GM21717 (cell line): ENCODE measurements around the gene CCDC39.
A peak's percentile ranks its signal among the peaks of the same experiment; 100 is the strongest.

ENCODE experiments used
- ATAC-seq: cut with Tn5 transposase; IDR thresholded peaks from one replicate; pipeline ENCODE4 v1.9.1; 2021; ENCODE audit warnings: mild to moderate bottlenecking, moderate library complexity; ENCODE audit not compliant: unreplicated experiment

Gene CCDC39

GRCh38 chr3:180679178-180680096 is at the start of gene CCDC39:
CCDC39 (minus strand) TSS chr3:180679489; CDS start chr3:180679380, 109 bp downstream.
- peak; percentile 98 for ATAC-seq

- no peak for ATAC-seq
Observed at GRCh38 chr3:180720012-180720411, 40.7 kb upstream of the CCDC39 start.

- no peak for ATAC-seq
Observed at GRCh38 chr3:180707896-180708295, 28.6 kb upstream of the CCDC39 start.

GRCh38 chr3:180705619-180706018 is 26.3 kb upstream of the CCDC39 start:
- ATAC-seq: no peak

GRCh38 chr3:180704532-180704931 is 25.2 kb upstream of the CCDC39 start:
- no peak for ATAC-seq

- ATAC-seq: no peak
Observed at GRCh38 chr3:180700941-180701340, 21.7 kb upstream of the CCDC39 start.

- no peak for ATAC-seq
Observed at GRCh38 chr3:180698760-180699270, 19.5 kb upstream of the CCDC39 start.

GRCh38 chr3:180694321-180694720 is 15.0 kb upstream of the CCDC39 start:
- ATAC-seq: no peak

- no peak for ATAC-seq
Observed at GRCh38 chr3:180693656-180694055, 14.4 kb upstream of the CCDC39 start.

- ATAC-seq: no peak
Observed at GRCh38 chr3:180690061-180690460, 10.8 kb upstream of the CCDC39 start.

- ATAC-seq: no peak
Observed at GRCh38 chr3:180684807-180685206, 5.5 kb upstream of the CCDC39 start.

- ATAC-seq: no peak
Observed at GRCh38 chr3:180683816-180684215, 4.5 kb upstream of the CCDC39 start.

GRCh38 chr3:180680097-180680430 is 775 bp upstream of the CCDC39 start:
- ATAC-seq: peak; percentile 40

- ATAC-seq: peak; percentile 38
Observed at GRCh38 chr3:180678231-180678630, 1.1 kb downstream of the CCDC39 start.

GRCh38 chr3:180661444-180661843 is 17.8 kb downstream of the CCDC39 start:
- no peak for ATAC-seq

- ATAC-seq: no peak
Observed at GRCh38 chr3:180657094-180657493, 22.2 kb downstream of the CCDC39 start.

GRCh38 chr3:180656406-180656805 is 22.9 kb downstream of the CCDC39 start:
- no peak for ATAC-seq

- ATAC-seq: peak; percentile 52
Observed at GRCh38 chr3:180646187-180646790, 33.0 kb downstream of the CCDC39 start.

- ATAC-seq: no peak
Observed at GRCh38 chr3:180640987-180641386, 38.3 kb downstream of the CCDC39 start.

GRCh38 chr3:180633722-180634121 is 45.6 kb downstream of the CCDC39 start:
- ATAC-seq: no peak

- no peak for ATAC-seq
Observed at GRCh38 chr3:180631317-180631716, 48.0 kb downstream of the CCDC39 start.

- ATAC-seq: no peak
Observed at GRCh38 chr3:180630371-180630770, 48.9 kb downstream of the CCDC39 start.
